Activated T-helper 9 cell treated with anti-CD3 and anti-CD28 coated beads, Interleukin-2, amount 50 U/mL, for 16 hours (primary cell): ENCODE results near the gene KNTC1.
"Not testable (repeated sequence)": the region's sequence is repeated elsewhere in the genome, so short reads cannot be mapped to it uniquely, and the experiment has no call there.

Source experiments
- DNase-seq: peaks from one replicate; pipeline ENCODE4 v3.0.0-alpha.2; 2020; ENCODE audit warnings: low read depth

Gene KNTC1

GRCh38 chr12:122558745-122559641, 31.9 kb downstream of the KNTC1 start:
- DNase-seq: no peak

- DNase-seq: no peak
Measured at GRCh38 chr12:122560138-122560537, 33.1 kb downstream of the KNTC1 start.

GRCh38 chr12:122563361-122563760, 36.3 kb downstream of the KNTC1 start:
- DNase-seq: no peak

GRCh38 chr12:122566816-122567215, 39.8 kb downstream of the KNTC1 start:
- not testable (repeated sequence) for DNase-seq

- no peak for DNase-seq
Measured at GRCh38 chr12:122569288-122569687, 42.2 kb downstream of the KNTC1 start.

GRCh38 chr12:122570006-122570405, 43.0 kb downstream of the KNTC1 start:
- not testable (repeated sequence) for DNase-seq

GRCh38 chr12:122571821-122572220, 44.8 kb downstream of the KNTC1 start:
- no peak for DNase-seq

- DNase-seq: not testable (repeated sequence)
Measured at GRCh38 chr12:122583294-122583693, 56.2 kb downstream of the KNTC1 start.

- DNase-seq: no peak
Measured at GRCh38 chr12:122584177-122584863, 57.3 kb downstream of the KNTC1 start.

GRCh38 chr12:122590990-122591389, 63.9 kb downstream of the KNTC1 start:
- DNase-seq: no peak

- not testable (repeated sequence) for DNase-seq
Measured at GRCh38 chr12:122591966-122592365, 64.9 kb downstream of the KNTC1 start.

GRCh38 chr12:122592543-122592942, 65.5 kb downstream of the KNTC1 start:
- DNase-seq: not testable (repeated sequence)

- DNase-seq: no peak
Measured at GRCh38 chr12:122593910-122594309, 66.9 kb downstream of the KNTC1 start.

- no peak for DNase-seq
Measured at GRCh38 chr12:122596838-122597237, 69.8 kb downstream of the KNTC1 start.

GRCh38 chr12:122602456-122602855, 75.4 kb downstream of the KNTC1 start:
- DNase-seq: no peak

GRCh38 chr12:122604993-122605392, 77.9 kb downstream of the KNTC1 start:
- DNase-seq: no peak

GRCh38 chr12:122609732-122610131, 82.7 kb downstream of the KNTC1 start:
- DNase-seq: no peak

- no peak for DNase-seq
Measured at GRCh38 chr12:122610207-122610606, 83.2 kb downstream of the KNTC1 start.

GRCh38 chr12:122610911-122611310, 83.9 kb downstream of the KNTC1 start:
- DNase-seq: no peak

- DNase-seq: no peak
Measured at GRCh38 chr12:122614839-122615238, 87.8 kb downstream of the KNTC1 start.

GRCh38 chr12:122615780-122616179, 88.7 kb downstream of the KNTC1 start:
- no peak for DNase-seq

GRCh38 chr12:122635471-122635870, 108.4 kb downstream of the KNTC1 start:
- no peak for DNase-seq

GRCh38 chr12:122643207-122643805, 116.3 kb downstream of the KNTC1 start:
- DNase-seq: no peak
